GM18519 (cell line): Measurements from ENCODE around the gene ATP2B2.

Experiments
- ATAC-seq: cut with Tn5 transposase; IDR thresholded peaks from one replicate; pipeline ENCODE4 v1.9.1; 2021; ENCODE audit warnings: mild to moderate bottlenecking, moderate library complexity; ENCODE audit not compliant: unreplicated experiment, low FRiP score

The ATP2B2 gene

DNA sequence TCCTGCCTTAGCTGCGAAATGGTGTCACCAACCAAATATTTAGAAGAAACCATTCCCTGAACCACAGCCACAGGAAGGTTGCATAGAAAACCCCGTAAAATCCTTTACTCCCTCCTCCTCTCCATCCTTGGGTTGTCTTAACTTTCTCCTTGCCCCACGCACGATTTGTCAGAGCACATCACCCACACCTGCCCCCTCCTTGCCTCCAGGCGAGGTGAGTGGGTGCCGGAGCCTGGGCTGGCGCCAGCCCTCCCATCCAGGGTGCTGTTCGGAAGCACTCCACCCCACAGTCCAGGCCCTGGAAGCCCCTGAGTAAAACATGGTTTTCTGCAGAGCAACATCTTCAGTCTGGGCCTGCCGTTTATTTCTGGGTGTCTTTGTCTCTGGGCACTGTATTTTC is 216.3 kb downstream of the ATP2B2 start:
- ATAC-seq, result no peak

DNA sequence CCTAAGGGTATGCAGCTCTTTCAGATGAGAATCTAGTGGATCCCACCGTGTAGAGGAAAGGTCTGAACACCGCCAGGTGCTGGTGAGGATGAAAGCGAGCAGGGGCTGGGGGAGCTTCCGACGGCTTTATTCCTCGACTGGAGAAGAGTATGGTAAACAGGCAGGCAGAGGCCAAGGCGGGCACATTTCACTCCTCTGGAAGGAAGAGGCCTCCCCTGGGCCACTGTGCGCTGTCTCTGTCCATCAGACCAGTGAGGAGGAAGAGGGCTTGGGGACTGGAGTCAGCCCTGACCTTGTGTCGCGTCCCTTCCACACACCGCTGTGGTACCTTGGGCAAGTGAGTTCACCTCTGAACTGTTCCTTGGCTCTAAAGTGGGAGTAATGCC is 216.8 kb downstream of the ATP2B2 start:
- no peak for ATAC-seq

DNA sequence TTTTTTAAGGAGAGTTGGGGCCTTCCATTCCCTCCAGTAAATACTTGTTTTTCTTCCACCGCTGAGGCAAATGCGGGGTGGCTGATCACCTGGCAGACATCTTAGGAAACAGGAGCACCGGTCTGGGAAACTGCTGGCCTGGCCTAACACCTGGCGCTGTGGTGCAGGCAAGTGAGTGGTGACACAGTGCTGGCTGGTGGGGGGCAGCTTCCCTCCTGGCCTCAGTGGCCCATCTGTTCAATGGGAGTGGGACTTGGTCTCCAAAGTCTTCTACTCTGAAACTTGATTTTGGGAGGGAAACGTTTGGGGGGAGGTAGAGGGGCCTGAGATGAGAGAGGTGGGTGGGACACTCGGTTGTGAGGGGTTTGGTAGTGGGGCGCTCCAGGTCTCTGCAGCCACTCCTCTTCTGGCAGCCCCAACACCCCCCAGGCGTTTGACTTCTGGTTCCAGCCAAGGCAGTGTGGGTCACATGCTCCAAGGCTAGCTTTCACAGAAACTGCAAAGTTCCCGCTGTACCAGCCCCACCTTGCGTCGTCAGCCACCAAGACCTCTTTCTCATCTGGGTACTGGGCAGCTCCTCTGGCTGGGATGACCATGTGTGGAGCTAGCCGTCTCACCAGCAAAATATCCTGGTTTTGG is 217.3 kb downstream of the ATP2B2 start:
- ATAC-seq, result no peak

DNA sequence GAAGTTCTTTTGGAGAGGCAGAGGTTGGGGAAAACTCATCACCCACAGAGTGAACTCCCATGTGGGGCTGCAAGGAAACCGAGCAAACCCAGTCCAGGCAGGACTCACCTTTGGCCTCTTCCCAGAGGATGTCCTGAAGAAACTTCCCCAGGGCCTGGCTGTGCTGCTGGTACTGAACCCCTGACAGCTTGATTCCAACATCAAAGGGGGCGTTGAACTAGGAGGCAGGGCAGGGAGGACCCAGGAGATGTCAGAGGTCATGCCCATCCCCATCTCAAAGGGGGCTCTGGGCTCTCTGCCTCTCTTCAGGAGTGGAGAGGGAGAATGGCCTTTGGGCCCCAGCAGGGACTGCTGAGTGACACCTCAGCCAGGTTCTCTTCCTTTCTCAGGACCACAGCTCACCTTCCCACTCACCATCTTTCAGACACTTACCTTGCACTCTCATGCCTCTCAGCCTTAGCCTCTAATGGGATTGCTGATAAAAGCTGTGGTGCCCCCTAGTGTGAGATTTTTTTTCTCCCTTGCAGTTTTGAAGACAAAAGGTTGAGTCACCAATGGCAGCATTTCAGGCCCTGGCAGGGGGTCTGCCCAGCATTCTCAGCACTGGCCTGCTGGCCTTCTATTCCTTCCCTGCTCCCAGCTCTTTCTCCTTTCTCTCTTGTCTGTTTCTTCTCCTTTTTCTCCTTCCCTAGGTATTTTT is 218.6 kb downstream of the ATP2B2 start:
- no peak for ATAC-seq

DNA sequence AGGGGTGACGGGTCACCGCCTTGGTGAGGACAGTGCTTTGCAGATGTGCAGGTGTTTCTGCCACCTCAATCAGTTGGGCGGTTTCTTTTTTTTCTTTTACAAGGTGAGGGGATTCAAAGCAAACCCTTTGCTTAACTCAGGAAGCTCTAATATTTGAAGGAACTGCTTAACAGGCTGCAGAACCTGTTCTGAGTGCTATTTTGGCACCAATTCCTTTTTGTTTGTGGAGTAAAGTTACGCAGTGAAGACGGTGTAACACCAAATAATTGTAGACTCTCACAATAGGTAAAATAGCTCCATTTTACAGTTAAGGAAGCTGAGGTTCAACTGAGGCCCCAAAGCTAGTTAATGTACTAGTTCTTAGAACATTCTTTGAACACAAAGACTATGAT is 219.3 kb downstream of the ATP2B2 start:
- no peak for ATAC-seq

DNA sequence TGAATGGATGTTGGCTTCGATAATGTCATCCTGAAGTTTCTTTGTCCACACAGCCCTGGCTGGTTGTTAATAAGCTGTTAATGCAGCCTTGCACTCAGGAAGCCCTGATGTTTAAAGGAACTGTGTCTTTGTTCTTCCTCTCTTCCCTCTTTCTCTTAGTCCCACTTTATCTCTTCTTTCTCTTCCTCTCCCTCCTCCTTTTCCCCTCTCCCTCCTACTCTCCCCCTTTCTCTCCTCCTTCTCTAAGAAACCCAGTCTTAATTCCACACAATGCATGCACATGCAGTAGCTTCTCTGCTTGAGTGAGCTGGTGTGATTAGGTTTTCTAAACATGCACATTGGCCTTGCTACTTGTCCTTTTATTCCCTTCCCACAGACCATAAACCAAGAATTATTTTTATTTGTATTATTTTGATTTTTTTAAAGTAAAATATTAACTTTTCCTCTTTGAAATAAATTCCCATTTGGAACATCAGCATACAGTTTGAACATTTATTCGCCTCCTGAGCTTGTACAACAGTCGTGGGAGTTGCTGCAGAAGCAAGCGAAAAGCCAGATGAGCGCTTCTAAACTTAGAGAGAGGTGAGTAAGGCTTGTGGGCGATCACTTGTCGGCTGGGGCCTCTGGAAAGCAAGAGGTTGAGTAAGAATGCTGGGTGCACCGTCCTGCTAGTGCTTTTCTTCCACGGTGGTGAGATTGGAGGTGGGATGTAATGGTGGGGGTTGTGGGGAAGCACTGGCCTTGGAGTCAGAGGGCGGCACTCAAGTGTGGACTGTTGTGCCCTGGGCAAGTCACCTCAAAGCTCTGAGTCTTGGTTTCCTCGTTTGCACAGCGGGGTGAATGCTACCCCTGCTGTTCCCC is 219.9 kb downstream of the ATP2B2 start:
- ATAC-seq, result no peak

DNA sequence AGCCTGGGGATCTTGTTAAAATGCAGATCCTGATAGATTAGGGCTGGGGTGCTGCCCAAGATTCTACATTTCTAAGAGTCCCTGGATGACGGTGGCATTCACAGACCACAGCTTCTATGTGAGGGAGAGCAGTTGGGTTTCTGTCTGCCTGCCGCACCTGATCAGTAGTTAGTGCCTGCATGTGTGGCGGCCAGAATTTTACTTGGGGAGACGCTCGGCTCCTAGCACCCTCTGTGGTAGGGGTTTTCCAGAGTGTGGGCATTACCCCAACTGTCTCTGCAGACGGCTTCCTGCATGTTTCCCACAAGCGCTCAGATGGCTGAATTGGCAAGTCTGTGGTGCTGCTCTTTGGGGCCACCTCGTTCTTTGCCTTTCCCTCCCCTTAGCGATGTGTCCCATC is 220.9 kb downstream of the ATP2B2 start:
- no peak for ATAC-seq

DNA sequence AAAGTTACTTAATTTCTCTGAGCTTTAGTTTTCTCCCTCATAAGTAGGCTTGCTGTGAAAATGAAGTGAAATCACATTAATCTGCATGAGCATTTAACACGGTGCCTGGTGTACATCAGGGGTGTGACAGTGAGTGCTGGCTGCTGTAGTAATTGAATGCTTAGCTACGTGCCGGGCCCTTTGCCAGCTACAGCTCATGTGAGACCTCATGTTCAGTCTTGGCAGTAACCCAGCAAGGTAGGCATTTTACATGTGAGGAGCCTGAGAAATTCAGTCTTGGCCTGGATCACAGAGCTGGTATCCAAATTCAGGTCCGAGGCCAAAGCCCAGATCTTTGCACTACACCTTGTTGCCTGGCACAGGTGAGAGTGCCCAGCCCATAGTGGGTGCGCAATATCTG is 221.7 kb downstream of the ATP2B2 start:
- no peak for ATAC-seq

DNA sequence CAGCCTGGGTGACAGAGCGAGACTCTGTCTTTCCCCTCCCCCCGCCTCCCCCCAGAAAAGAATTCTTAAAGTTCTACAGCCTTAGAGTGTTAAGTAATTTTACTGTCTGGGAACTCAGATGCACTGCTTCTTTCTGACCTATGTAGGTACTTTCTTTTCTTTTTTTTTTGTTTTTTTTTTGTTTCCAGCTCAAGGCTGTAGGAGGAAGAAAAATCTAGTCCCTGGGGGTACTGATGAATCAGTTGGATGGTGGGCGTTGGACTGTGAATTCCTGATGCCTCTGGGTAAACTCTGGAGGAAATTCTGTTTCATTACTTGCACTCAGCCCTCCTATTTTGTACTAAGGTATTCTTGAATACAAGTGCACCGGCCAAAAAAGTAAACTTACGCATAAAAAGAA is 223.4 kb downstream of the ATP2B2 start:
- ATAC-seq, result no peak

DNA sequence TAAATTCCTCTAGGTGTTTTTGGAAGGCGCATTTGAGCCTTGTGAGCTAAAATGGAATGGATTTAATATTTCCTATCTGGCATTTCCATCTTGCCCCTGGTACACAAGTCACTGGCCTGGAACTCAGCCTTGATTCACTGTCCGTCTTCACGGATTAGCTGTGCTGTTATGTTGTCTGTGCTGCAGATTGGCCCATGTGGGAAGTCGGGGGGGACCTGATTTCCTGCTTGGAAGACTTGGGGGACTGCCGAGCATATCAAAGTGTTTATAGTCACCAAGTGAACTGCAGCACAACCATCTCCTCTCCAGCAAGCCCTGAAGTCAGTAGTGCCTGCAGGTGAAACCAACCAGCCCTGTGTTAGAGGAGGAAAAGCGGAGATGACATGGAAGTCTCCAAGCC is 224.8 kb downstream of the ATP2B2 start:
- ATAC-seq, result no peak

DNA sequence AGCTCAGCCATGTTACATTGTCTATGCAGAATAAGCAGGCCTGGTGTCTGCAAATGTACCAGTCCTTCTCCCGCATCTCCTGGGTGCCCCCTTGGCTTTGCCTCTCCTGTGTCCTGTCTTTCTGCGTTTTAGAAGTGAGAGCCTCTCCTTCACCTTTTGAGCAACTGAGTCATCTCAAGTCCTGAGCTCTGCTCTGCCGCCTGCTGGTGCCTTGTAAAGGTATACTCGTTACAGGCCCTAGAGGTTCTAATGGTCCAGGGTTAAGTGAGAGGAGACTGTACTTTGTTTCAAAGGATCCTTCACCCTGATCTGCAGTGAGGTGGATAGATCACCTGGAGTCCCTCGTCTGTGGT is 225.2 kb downstream of the ATP2B2 start:
- no peak for ATAC-seq

DNA sequence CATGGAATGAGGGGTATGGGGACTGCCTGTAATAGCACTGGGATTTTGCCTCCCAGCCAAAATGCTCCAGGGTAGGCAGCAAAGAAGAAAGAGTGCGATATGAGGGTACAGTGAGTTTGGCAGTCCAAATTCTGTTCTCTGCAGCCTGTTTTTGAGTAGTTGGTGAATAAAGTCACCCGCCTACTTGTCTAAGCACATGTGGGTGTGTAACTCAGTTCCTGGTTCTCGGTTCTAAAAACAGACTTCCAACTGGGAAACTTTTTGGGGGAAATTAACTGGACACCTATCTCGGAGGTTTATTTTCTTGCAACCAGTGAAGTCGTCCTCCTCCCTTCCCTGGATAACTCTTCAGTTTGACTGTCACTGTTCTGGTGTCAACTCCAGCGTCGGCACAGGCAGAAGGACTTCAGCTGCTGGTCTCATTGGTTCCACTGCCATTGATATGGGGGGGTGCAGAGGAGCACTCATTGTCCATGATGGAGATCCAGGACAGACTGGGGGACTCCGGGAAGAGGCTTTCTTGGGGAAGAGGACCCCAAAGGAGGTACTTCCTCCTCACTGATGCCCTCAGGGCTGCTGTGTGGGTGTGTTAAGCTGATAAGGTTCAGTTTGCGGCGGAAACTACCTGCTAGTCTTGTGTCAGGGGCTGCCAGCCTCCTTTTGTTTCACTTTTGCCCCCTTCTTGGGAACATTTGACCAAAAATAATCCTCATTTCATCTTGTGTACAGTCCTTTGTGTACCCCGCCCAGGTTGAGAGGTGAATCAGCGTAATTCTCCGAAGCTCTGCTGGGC is 225.8 kb downstream of the ATP2B2 start:
- ATAC-seq, result no peak

DNA sequence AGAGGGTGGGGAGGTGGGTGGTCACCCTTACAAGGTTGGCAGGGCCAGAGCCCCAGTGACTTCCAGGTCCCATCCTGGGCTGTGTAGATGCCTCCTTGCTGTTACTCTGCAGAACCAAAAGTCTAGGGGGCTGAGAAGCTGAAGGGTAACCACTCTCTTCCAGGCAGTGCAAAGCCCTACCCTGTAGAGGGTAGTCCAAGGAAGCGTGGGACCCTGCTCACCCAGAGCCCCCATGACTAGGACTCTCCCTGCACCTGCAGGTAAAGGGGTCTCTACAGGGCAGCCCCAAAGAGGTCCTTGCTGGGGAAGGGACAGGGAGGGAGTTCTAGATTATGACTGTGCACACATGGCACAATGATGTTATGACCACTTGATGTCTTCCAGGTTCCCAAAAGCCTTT is 226.9 kb downstream of the ATP2B2 start:
- ATAC-seq, result no peak

DNA sequence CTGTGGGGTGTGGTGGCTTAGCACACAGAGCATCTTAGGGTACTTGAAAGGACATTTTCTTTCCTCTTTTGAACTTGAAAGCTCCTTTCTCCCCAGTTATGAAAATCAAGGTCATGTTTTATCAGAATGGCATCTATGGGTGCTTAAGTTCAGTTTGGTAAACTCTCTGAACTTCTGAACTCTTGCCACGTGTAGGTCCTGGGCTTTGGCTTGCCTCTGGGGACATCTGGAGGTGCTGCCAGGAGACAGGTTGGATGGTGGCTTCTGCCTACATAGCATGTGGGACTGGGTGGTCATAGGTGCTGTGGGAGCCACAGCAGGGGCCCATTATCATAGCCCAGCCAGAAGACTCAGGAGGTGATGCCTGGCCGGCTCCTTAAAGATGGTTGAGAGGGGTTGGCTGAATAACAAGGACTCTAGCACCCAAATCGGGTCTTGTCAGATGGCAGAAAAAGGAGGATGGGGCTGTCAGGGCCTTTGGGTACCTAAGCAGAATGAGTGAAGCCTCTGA is 228.2 kb downstream of the ATP2B2 start:
- no peak for ATAC-seq

DNA sequence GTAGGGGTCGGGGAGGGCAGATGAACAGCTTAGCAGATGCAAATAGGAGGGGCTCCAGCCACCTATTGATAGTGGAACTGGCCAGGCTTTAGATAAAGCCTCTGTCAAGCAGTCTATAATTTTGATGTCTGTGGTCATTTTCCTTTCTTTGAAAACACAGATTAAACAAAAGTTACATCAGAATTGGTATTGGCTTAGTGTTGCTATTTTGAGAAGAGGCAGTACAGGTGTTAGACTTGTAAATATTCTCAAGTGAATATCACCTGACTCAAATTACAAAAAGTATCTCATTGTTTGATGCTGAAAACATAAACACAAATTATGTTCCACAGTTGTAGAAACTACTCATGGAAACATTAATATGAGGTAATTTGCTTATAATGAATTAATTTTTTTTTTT is 230.8 kb downstream of the ATP2B2 start:
- no peak for ATAC-seq
